Measurements from ENCODE around the gene CAPS.
"Not testable (repeated sequence)": the region's sequence is repeated elsewhere in the genome, so short reads cannot be mapped to it uniquely, and the experiment has no call there.

CAPS gene

DNA sequence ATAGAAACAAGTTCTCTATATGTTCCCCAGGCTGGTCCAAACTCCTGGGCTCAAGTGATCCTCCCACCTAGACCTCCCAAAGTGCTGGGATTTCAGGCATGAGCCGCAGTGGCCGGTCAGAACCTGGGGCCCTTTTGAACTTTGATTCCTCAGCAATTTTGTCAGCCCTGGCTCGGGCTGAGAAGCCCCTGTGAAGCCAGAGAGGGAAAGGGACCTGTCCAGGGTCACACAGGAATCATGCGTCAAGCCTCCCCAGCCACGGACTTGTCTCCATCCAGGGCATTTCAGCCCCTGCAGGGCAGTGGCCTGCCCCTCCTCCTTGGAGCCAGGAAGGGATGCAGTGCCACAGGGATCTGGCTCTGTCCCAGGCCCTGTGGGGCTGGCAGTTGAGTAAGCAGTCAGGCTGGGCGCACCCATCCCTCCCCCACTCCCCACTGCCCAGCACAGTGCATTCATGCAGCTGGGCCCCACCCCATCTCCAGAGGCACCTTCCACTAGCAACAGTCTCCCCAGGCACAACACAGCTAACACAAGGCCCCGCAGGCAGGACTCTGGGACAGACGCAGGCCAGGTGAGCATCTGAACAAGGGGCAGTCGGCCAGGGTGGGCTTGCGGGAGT is at the start of gene CAPS:
Gene CAPS, plus strand, starts transcription at position 516 of the 619 bp plus-strand sequence. CDS start 153 bp downstream, outside the sequence.
- DNase-seq, result no peak

DNA sequence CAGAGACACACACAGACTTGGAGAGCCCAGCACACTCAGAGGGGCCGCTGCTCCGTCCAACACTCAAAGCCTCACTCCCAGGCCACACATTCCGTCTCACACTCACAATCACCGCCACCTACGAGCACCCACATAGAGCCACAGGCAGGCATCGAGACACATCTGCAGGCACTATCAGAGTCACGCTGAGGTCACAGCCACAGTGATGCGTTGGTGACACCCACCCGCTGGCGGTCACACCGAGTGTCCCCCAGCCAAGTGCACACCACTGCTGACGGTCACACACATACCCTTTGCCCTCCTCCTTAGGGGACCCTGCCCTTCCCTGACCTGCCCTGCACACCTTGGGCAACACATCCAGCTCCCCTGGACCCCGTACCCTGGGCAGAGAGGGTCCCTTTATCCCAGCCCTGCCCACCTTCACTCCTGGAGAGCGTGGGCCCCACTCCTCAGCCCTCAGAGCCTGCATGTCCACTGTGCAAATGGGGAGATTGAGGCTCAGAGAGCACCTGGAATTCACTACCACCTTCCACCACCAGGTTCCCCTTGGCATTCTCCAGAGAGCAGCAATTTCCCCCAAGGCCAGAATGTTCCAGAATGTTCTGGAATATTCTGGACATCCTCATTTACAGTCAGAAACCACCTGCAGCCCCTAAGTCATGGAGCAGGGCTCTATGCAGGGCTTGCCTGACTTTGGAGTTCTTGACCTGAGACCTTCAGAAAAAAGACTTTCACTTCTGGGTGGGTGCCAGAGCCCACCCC is 49.1 kb upstream of the CAPS start:
- no peak for DNase-seq

DNA sequence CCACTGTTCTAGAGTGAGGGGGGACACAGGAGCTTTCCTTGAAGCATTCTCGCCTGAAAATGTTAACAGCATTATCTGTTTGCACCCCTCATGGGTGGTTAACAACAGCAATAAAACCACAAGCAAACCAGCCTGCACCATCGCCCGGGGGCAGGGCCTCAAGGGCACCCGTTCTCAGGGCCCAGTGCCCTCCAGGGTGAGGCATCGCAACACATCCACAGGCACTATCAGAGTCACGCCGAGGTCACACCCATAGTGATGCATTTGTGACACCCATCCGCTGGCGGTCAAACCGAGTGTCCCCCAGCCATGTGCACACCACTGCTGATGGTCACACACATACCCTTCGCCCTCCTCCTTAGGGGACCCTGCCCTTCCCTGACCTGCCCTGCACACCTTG is 48.3 kb upstream of the CAPS start:
- no peak for DNase-seq

DNA sequence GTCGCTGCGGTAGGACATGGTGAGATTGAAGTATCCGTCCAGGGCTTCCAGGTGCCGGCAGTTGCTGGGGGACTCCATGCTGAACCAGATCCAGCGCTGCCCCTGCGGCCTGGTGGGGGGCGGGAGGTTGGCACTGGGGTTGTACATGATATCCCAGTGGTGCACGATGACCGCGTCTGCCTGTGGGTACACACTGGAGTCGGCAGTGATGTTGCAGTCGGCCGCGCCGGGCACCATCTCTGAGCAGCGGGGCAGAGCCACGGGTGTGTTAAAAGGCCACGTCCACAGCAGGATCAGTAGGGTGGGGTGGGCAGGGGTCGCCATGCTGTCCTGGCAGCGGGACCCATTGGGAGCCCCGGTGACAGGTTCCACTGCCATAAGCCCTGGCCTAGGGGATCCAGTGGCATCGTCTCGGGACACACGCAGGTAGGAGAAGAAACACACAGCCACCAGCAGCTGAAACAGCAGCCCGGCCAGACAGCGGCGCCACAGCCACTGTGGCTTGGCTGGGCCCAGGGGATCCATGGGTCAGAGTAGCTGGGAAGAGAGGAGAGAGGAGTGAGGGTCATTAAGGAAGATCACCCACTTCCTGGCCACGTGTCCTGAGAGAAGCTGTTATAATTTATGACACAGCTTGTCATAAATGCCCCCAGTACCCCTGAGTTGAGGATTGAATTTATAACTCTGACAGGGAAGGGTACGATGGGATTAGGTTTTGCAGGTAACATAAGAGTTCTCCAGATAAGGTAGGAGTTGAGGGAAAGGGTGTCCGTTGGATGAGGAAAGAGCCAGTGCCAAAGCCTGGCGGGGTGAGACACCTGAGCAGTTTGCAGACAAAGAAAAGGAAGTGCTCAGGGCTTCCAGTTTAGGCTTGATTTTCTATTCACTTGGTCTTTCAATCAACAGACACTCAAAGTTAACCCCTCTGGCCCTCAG is 46.6 kb upstream of the CAPS start:
- DNase-seq, result no peak

DNA sequence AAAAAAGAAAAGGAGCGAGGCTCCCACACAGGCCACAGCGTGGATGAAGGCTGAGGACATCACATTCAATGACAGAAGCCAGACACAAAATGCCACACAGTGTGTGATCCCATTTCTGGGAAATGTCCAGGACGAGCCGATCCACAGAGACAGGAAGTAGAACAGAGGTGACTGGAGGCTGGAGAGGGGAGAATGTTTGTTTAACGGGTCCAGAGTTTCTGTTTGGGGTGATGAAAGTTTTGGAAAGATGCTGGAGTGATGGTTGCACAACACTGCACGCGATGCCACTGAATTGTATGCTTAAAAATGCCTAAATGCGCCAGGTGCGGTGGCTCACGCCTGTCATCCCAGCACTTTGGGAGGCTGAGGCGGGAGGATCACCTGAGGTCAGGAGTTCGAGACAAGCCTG is 43.1 kb upstream of the CAPS start:
- DNase-seq, result no peak

DNA sequence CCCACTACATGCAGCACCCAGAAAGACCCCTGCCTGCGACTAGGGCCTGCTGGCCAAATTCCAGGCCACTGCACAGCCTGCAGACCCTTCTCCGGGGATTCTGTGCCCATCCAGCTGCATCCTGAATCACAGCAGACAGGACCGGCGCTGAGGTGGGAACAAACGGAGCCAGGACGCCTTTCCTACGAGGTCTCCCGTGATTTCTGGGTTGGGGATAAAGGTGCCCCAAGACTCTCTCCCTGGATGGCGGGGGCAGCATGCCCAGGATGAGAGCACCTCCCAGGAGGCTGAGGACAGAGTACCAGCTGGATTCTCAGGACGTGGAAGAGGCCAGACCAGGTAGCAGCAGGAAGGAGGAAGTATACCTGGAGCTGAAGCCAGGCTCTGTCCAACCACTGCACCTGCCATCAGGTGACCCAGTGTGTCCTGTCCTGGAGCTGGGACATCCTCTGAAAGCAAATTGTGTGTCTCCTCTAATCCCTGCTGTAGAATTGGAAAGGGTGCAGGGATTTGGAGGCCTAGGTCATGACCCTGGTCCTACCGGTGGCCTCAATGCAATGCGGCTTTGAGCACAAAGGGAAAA is 40.3 kb upstream of the CAPS start:
- DNase-seq, result no peak

DNA sequence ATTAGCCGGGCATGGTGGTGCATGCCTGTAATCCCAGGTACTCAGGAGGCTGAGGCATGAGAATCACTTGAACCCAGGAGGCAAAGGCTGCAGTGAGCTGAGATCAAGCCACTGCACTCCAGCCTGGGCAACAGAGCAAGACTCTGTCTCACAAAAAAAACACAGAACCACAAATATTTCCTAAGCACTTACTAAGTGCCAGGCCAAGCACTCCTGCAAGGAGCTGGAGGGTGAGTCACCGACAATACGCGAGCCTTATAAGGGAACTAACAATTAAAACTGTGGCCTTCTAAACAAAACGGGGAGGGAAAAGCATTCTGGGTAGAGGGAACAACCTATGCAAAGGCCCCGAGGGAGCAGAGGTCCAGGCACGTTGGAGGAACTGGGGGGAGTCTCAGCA is 39.6 kb upstream of the CAPS start:
- not testable (repeated sequence) for DNase-seq

DNA sequence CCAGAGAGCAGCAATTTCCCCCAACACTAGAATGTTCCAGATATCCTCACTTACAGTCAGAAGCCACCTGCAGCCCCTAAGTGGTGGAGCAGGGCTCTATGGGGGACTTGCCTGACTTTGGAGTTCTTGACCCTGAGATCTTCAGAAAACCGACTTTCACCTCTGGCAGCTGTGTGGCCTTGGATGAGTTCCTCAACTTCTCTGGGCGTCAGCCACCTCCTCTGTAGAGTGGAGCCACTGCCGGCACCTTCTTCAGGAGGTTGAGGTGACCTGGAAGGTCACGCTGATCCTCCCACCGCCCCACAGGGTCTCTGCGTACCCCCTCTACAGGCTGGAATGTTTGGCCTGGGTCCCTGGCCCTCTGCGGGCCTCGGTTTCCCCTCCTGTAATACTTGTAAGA is 36.6 kb upstream of the CAPS start:
- no peak for DNase-seq

DNA sequence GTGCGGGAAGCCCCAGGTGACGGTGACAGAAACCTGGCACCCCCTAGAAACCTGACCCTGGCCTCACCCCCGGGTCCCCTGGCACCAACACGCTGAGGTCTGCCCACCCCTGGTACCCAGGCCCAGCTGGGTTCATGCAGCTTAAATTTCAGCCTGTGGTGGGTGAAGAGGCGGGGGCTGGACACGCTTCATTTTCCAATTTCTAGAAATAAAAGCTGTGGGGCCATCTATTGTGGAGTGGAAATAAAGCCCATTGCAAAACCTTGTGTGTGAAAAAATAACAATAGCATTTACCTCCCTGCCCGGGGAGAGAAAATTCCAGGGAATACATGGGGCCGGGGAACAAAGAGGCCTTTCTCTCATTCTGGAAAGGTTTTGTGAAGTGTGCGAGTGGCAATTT is 36.2 kb upstream of the CAPS start:
- no peak for DNase-seq

DNA sequence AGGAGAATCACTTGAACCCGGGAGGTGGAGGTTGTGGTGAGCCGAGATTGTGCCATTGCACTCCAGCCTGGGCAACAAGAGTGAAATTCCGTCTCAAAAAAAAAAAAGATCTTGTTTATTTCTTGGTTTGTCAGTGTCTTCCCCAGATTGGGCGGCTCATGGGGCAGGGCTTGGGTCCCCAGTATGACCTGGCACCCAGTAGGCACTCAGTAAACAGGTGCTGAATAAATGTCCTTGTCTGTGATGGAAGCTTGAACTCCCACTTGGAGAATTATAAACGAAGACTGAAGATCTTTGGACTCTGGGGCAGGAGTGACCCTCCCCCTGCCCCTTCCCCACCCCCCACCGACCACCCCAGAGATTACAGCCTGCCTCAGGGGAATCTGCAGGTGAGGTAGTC is 33.9 kb upstream of the CAPS start:
- no peak for DNase-seq

DNA sequence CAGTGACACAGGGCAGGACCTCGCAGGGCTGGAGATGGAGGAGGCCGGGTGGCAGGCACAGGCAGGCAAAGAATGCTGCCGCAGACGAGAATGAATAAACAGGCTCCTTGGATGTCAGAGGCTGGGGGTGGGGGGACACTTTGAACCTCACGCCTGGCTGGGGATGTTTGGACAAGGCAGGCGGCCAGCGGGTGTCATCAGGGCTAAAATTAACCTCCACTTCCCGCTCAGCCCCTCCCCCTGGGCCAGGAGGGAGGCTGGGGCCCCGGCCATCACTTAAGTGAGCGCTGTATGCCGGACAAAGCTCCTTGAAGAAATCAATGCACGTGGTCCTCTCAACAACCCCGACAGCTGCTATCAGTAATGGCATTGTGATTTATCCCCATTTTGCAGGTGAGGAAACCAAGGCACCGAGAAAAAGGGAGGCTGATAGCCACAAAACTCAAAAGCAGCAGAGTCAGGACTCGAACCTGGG is 33.4 kb upstream of the CAPS start:
- DNase-seq, result no peak

DNA sequence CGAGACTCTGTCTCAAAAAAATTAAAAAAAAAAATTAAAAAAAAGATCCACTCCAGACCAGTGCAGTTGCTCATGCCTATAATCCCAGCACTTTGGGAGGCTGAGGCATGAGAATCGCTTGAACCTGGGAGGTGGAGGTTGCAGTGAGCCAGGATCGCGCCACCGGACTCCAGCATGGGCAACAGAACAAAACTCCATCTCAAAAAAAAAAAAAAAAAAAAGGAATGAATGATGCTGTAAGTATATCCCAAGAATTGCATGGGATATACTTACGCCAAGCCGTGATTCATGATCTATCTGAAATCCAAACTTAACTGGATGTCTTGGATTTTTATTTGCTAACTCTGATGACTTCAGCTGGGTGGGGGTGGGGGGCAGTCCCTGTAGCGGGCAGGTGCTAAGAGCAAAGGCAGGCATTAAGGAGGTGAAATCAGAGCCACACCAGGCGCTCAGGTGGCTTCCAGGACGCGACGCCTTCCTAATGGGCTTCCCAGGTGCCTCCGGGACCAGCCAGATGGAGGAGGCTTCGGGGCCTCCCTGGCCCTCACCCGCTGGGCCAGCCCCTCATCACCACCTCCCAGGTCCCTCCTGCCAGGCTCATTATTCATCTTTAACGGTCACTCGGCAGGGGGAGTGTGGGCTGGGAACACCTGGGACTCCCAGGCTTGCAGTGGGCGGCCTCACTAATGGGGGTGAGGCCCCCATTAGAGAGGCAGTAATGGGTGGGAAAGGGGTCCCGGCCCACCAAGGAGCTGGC is 32.3 kb upstream of the CAPS start:
- no peak for DNase-seq

DNA sequence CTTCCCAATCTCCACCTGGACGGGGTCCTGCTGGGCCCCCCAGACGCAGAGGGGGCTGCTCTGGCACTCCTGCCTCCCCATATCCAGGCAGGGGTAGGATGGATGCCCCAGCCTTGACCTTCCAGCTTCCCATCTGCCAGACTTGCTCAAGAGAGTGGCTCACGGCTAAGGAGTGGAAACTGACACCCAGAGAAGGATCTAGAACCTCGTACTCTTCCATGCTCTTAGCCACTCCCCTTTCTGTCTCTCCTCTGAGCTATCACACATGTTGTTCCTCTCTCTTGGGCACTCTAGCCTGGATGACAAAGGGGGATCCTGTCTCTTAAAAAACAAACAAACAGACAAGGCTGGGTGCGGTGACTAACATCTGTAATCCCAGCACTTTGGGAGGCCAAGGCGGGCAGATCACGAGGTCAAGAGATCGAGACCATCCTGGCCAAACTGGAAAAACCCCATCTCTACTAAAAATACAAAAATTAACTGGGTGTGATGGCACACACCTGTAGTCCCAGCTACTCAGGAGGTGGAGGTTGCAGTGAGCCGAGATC is 31.6 kb upstream of the CAPS start:
- DNase-seq, result no peak

DNA sequence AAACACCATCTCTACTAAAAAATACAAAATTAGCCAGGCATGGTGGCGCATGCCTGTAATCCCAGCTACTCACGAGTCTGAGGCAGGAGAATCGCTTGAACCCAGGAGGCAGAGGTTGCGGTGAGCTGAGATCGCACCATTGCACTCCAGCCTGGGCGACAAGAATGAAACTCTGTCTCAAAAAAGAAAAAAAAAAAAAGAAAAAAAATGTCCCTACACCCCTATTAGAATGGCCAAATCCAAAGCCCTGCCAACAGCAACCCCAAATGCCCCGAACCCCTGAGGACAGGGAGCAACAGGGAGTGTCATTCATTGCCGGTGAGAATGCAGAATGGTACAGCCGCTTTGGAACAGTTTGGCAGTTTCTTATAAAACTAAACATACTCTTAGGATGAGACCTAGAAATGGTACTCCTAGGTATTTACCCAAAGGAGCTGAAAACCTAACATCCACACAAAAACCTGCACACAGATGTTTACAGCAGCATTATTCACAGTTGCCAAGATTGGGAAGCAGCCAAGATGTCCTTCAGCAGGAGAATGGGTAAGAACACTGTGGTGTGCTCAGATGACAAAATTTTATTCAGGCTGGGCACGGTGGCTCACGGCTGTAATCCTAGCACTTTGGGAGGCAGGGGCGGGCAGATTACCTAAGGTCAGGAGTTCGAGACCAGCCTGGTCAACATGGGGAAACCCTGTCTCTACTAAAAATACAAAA is 30.7 kb upstream of the CAPS start:
- not testable (repeated sequence) for DNase-seq

DNA sequence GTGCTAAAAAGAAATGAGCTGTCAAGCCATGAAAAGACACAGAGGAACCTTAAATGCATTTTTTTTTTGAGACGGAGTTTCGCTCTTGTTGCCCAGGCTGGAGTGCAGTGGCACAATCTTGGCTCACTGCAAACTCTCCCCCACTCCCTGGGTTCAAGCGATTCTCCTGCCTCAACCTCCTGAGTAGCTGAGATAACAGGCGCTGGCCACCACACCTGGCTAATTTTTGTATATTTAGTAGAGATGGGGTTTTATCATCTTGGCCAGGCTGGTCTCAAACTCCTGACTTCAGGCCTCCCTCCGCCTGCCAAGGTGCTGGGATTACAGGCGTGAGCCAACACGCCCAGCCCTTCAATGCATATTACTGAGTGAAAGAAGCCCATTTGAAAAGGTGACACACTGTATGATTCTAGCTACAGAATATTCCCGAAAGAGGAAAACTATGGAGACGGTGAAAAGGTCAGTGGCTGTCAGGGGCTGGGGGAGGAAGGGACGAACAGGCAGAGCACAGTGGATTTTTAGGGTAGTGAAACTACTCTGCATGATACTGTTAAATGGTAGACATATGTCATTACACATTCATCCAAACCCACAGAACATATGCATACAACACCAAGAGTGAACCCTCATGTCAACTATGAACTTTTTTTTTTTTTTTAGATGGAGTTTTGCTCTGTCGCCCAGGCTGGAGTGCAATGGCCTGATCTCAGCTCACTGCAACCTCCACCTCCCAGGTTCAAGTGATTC is 29.8 kb upstream of the CAPS start:
- not testable (repeated sequence) for DNase-seq

DNA sequence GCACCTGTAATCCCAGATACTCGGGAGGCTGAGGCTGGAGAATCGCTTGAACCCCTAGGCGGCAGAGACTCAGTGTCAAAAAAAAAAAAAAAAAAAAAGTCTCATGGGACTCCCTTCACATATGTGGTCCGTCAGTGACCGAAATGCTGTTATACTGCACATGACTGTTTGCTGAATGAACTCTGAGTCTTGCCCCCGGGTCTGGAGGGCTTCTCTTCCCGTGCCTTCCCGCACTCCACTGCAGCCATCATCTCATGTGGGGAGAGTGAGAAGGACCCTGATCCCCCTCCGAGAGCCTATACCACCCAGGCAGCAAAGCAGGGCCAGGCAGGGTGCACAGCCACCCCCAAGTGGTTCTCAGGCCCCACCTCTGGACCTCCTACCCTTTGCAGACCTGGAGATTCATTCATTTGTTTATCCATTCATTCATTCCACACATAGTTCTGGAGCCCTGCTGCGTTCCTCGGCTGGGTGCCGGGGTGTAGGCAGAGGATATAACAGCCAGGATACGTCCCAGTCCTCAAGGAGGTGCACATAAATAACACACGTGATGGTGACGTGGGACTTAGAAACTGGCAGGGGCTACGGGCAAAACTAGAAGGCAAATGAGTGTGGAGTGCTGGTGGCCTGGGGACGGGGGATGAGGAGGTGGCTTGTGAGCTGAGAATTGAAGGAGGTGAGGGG is 24.6 kb upstream of the CAPS start:
- no peak for DNase-seq

DNA sequence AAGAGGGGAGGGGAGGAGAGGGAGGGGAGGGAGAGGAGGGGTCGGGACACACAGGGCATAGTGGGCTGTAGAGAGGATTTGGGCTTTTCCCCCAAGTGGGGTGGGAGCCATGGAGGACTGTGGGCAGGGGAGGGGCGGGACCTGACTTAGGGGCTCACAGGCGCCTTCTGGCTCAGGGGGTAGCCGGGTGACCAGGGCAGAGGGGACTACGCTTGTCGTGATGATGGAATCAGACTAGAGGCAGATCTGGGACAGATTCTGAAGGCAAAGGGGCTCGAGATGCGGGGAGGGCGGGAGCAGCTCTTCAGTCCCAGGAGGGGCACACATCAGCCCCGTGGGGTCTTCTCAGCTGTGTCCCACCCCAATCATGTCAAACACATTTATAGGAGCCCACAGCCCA is 24.0 kb upstream of the CAPS start:
- DNase-seq, result no peak

DNA sequence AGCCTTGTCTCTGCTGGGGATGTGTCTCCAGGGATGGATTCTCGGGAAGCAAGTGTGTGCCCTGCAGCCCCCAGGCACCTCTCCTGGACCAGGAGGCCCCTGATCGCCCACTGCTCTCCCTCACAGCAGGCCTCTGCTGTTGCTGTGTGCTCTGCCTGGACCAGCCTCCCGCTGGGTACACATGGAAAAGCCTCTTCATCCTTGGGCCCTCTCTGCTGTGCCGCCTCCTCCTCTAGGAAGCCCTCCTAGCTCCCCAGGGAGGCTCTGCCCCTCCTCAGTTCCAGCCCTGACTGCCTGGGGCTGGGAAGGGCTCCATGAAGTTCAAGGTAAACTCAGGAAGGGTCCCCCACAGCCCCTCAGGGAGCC is 22.5 kb upstream of the CAPS start:
- DNase-seq, result no peak

DNA sequence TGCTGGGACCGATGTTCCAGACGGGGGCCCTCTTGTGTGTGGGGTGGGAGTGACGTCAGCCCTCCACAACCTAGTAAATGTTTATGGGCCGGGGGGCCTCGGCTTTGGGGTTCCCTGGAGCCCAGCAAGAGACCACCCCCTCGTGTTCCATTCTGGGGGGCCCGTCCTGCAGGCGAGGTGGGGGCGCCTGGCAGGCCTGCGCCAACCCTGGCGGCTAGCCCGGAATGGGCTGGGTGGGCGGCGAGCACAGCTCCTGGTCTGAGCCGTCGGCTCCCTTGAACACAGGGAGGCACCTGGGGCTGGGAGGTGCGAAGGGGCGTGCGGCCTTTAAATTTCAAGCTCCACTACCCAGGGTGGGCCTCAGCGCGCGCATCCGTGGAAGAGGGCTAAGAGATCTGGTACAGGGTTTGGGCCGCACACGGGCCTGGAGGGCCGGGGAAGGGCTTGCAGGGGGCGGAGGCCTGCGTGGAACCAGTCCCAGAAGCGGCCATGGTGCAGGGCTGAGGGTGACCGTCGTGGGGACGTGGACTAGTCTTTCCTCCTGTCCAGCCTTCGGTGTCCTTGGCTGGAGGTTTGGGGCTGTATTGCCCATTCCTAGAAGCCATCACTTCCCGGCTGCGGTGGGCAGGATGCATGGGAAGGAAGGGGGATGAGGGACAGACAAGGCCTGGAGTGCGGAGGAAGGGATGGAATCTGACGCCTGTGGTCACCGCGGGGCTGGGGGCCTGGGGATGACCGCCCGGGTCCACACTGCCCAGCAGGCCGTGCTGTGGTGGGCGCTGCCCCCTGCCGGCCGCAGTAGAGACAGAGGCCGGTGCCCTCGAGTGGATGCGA is 21.9 kb upstream of the CAPS start:
- DNase-seq, result no peak

Data from stimulated activated CD4-positive, alpha-beta T cell treated with anti-CD3 and anti-CD28 coated beads, Interleukin-1b, Interleukin-23, amount 100 ng/mL, for 48 hours (primary cell).